Mammary epithelial cell (primary cell): Measurements from ENCODE around the gene BTG2.

Source experiments
- CTCF ChIP-seq, 2 donors: IDR thresholded peaks in 1 of 2; conservative IDR thresholded peaks in 1 of 2; 2 replicates each; pipeline ENCODE4 v1.5.1; 2011 to 2012; ENCODE audit warnings: inconsistent platforms in 2 of 2, low read length in 2 of 2, mild to moderate bottlenecking in 2 of 2, control low read depth in 1 of 2, low read depth in 1 of 2; ENCODE audit not compliant: insufficient read depth in 1 of 2; ENCODE audit errors: extremely low read depth in 1 of 2
- EZH2 ChIP-seq: IDR thresholded peaks from 2 replicates; pipeline ENCODE4 v1.6.1; 2012; ENCODE audit warnings: low read length, inconsistent platforms, borderline replicate concordance

GRCh38 chr1:203278082-203278884 lies 27.0 kb upstream of the BTG2 start:
- no peak for TF ChIP-seq CTCF (conservative IDR thresholded peaks at IDR 0.05 in 1 of 2, IDR thresholded peaks at IDR 0.05 in 1 of 2; ENCODE audit: extremely low read depth in 1 of 2, insufficient read depth in 1 of 2, low read depth in 1 of 2, low read length in 2 of 2)
- no peak for TF ChIP-seq EZH2
